ENCODE measurements around the gene DIPK1C.

The DIPK1C gene

DNA sequence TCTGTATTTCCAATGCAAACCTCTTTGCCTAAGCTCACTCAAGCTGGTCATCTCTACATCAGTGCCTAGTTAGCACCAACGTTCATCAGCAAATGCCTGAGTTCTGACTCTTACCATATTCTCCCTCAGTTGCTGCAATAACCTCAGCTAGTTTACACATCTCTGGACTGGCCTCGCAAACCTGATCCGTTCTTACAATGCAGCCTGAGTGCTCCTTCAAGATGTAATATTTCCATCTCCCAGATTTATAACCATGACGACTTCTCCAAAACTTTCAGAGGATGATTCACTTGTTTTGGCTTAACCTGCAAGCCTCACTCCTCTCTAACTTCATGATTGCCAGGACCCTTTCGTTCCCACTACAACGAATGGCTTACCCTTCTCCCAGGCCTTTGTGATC lies 69.7 kb downstream of the DIPK1C start:
- no peak for DNase-seq (ENCODE audit: low read depth)
